Measurements from ENCODE around the gene OTUB1.

OTUB1 gene

GRCh38 chr11:64037027-64037634 lies 50.9 kb downstream of the OTUB1 start:
- no peak for DNase-seq (ENCODE audit: low spot score)
- no peak overlapping the region for H3K27ac ChIP-seq (replicated peaks; ENCODE audit: low read length)

DNA sequence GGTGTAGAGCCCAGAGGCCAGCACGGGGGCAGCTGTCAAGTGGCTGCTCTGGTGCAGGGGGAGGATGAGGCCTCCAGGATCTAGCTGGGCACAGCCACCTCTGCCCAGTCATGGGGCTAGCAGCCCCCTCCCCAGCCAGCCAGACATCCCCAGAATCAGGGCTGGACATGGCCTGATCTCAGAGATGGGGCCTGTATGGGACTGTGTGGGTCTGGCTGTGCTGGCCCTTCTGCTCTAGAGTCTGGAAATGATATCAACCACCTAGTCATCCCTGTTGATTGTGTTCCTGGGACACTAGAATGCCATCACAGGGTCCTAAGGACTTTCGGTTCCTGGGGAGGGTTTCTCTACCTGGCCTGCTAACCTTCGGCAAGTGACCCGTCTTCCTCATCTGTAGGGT lies 52.3 kb downstream of the OTUB1 start:
- no peak overlapping the region for H2AFZ ChIP-seq (ENCODE audit: low read length)
- H3K18ac ChIP-seq (ENCODE audit: low read length), result peak overlapping the region; percentile 35
- no peaks in the 10 kb centered on the region for H3K36me3 ChIP-seq (replicated peaks in 1 of 2; ENCODE audit: control insufficient read depth in 2 of 2, insufficient read depth in 2 of 2, low read length in 2 of 2)
- no peak overlapping the region for H2BK120ac ChIP-seq (ENCODE audit: low read depth, low read length)
- no peak overlapping the region for H3K4me3 ChIP-seq (ENCODE audit: low read length in 2 of 2)
- no peak overlapping the region for H3K27ac ChIP-seq (replicated peaks; ENCODE audit: low read length)
- peaks cover 11 to 49% (median 36%) of the 10 kb centered on the region in 3 experiments for H3K27me3 ChIP-seq (ENCODE audit: control insufficient read depth in 3 of 3, insufficient read depth in 3 of 3, low read depth in 1 of 3, low read length in 3 of 3)
- peaks cover 32 to 40% of the 10 kb centered on the region in 2 donors for H3K4me1 ChIP-seq (ENCODE audit: control insufficient read depth in 2 of 2, insufficient read depth in 1 of 2, low read depth in 1 of 2, low read length in 2 of 2)
- no peak overlapping the region for H3K4ac ChIP-seq (ENCODE audit: low read length)
- no peak overlapping the region for H2BK15ac ChIP-seq (ENCODE audit: low read length)
- no peak for DNase-seq (ENCODE audit: low spot score)
- no CpG with 5 or more reads among the region's 4 CpGs for WGBS, 2 donors (ENCODE audit: extremely low coverage in 2 of 2, insufficient read length in 2 of 2, insufficient replicate concordance in 1 of 2)
- no peaks in the 10 kb centered on the region for H3K9me3 ChIP-seq (replicated peaks in 1 of 2; ENCODE audit: control insufficient read depth in 2 of 2, insufficient read depth in 1 of 2, low read depth in 1 of 2, low read length in 2 of 2)
- H3K14ac ChIP-seq (ENCODE audit: low read length), result no peak overlapping the region
- H2BK12ac ChIP-seq (ENCODE audit: low read length), result peak overlapping the region; percentile 1
- H3K79me1 ChIP-seq (ENCODE audit: low read depth, low read length), result no peaks in the 10 kb centered on the region
- no peak overlapping the region for H3K4me2 ChIP-seq (ENCODE audit: insufficient read depth, low read length, poor library complexity, severe bottlenecking)
- H3K9ac ChIP-seq (ENCODE audit: low read depth, low read length, poor library complexity), result no peak overlapping the region
- H2AK5ac ChIP-seq (ENCODE audit: low read depth, low read length), result peak overlapping the region; percentile 91
- H3K23ac ChIP-seq (ENCODE audit: low read depth, low read length, poor library complexity), result no peak overlapping the region
- no peak overlapping the region for H4K91ac ChIP-seq (ENCODE audit: low read depth, low read length, poor library complexity)
- H4K8ac ChIP-seq (ENCODE audit: low read depth, low read length), result no peak overlapping the region
- no peak overlapping the region for H2BK5ac ChIP-seq (ENCODE audit: low read length)

More at GRCh38 chr11:64037027-64037634, 50.9 kb downstream of the OTUB1 start:
- Histone ChIP-seq H3K36me3 (replicated peaks in 1 of 2; ENCODE audit: control insufficient read depth in 2 of 2, insufficient read depth in 2 of 2, low read length in 2 of 2) (no peaks in the 10 kb centered on the region), H2BK120ac (ENCODE audit: low read depth, low read length) (peak overlapping the region; percentile 61), H2BK12ac (ENCODE audit: low read length) (peak overlapping the region; percentile 88), H3K9me3 (replicated peaks in 1 of 2; ENCODE audit: control insufficient read depth in 2 of 2, insufficient read depth in 1 of 2, low read depth in 1 of 2, low read length in 2 of 2) (no peaks in the 10 kb centered on the region), H4K91ac (ENCODE audit: low read depth, low read length, poor library complexity) (no peak overlapping the region), H2BK5ac (ENCODE audit: low read length) (peak overlapping the region; percentile 75), H3K4me2 (ENCODE audit: insufficient read depth, low read length, poor library complexity, severe bottlenecking) (peak overlapping the region; percentile 99), H3K4me3 (ENCODE audit: low read length in 2 of 2) (peak overlapping the region; percentile 49 to 75), H2AFZ (ENCODE audit: low read length) (peak overlapping the region; percentile 88), H3K4me1 (ENCODE audit: control insufficient read depth in 2 of 2, insufficient read depth in 1 of 2, low read depth in 1 of 2, low read length in 2 of 2) (peaks cover 21 to 38% of the 10 kb centered on the region in 2 donors), H3K79me1 (ENCODE audit: low read depth, low read length) (no peaks in the 10 kb centered on the region), H3K9ac (ENCODE audit: low read depth, low read length, poor library complexity) (peak overlapping the region; percentile 30), H3K23ac (ENCODE audit: low read depth, low read length, poor library complexity) (peak overlapping the region; percentile 85), H2AK5ac (ENCODE audit: low read depth, low read length) (peak overlapping the region; percentile 96), H3K4ac (ENCODE audit: low read length) (no peak overlapping the region), H3K27me3 (ENCODE audit: control insufficient read depth in 3 of 3, insufficient read depth in 3 of 3, low read depth in 1 of 3, low read length in 3 of 3) (peaks cover 11 to 58% (median 36%) of the 10 kb centered on the region in 3 experiments), H4K8ac (ENCODE audit: low read depth, low read length) (no peak overlapping the region), H2BK15ac (ENCODE audit: low read length) (peak overlapping the region; percentile 85), H3K14ac (ENCODE audit: low read length) (peak overlapping the region; percentile 47), H3K18ac (ENCODE audit: low read length) (peak overlapping the region; percentile 90)
- WGBS, 2 donors (ENCODE audit: extremely low coverage in 2 of 2, insufficient read length in 2 of 2, insufficient replicate concordance in 1 of 2), result no CpG with 5 or more reads among the region's 23 CpGs

- Histone ChIP-seq H3K4me3 (ENCODE audit: low read length in 2 of 2) (no peak overlapping the region), H3K9ac (ENCODE audit: low read depth, low read length, poor library complexity) (no peak overlapping the region), H3K4me2 (ENCODE audit: insufficient read depth, low read length, poor library complexity, severe bottlenecking) (no peak overlapping the region), H2BK120ac (ENCODE audit: low read depth, low read length) (no peak overlapping the region), H2AFZ (ENCODE audit: low read length) (no peak overlapping the region), H3K27ac (replicated peaks; ENCODE audit: low read length) (no peak overlapping the region), H3K27me3 (ENCODE audit: control insufficient read depth in 3 of 3, insufficient read depth in 3 of 3, low read depth in 1 of 3, low read length in 3 of 3) (peaks cover 11 to 45% (median 36%) of the 10 kb centered on the region in 3 experiments), H2AK5ac (ENCODE audit: low read depth, low read length) (peak overlapping the region; percentile 91), H3K18ac (ENCODE audit: low read length) (peak overlapping the region; percentile 82), H3K14ac (ENCODE audit: low read length) (no peak overlapping the region), H2BK12ac (ENCODE audit: low read length) (peak overlapping the region; percentile 14), H3K4ac (ENCODE audit: low read length) (peak overlapping the region; percentile 41), H3K36me3 (replicated peaks in 1 of 2; ENCODE audit: control insufficient read depth in 2 of 2, insufficient read depth in 2 of 2, low read length in 2 of 2) (no peaks in the 10 kb centered on the region), H3K79me1 (ENCODE audit: low read depth, low read length) (no peaks in the 10 kb centered on the region), H2BK15ac (ENCODE audit: low read length) (peak overlapping the region; percentile 54), H3K4me1 (ENCODE audit: control insufficient read depth in 2 of 2, insufficient read depth in 1 of 2, low read depth in 1 of 2, low read length in 2 of 2) (peaks cover 32 to 39% of the 10 kb centered on the region in 2 donors), H3K23ac (ENCODE audit: low read depth, low read length, poor library complexity) (no peak overlapping the region), H4K8ac (ENCODE audit: low read depth, low read length) (no peak overlapping the region), H4K91ac (ENCODE audit: low read depth, low read length, poor library complexity) (no peak overlapping the region), H2BK5ac (ENCODE audit: low read length) (no peak overlapping the region), H3K9me3 (replicated peaks in 1 of 2; ENCODE audit: control insufficient read depth in 2 of 2, insufficient read depth in 1 of 2, low read depth in 1 of 2, low read length in 2 of 2) (no peaks in the 10 kb centered on the region)
- DNase-seq (ENCODE audit: low spot score), result no peak
- no CpG with 5 or more reads among the region's 16 CpGs for WGBS, 2 donors (ENCODE audit: extremely low coverage in 2 of 2, insufficient read length in 2 of 2, insufficient replicate concordance in 1 of 2)
These were observed 52.9 kb downstream of the OTUB1 start for GRCh38 chr11:64039012-64039665.

DNA sequence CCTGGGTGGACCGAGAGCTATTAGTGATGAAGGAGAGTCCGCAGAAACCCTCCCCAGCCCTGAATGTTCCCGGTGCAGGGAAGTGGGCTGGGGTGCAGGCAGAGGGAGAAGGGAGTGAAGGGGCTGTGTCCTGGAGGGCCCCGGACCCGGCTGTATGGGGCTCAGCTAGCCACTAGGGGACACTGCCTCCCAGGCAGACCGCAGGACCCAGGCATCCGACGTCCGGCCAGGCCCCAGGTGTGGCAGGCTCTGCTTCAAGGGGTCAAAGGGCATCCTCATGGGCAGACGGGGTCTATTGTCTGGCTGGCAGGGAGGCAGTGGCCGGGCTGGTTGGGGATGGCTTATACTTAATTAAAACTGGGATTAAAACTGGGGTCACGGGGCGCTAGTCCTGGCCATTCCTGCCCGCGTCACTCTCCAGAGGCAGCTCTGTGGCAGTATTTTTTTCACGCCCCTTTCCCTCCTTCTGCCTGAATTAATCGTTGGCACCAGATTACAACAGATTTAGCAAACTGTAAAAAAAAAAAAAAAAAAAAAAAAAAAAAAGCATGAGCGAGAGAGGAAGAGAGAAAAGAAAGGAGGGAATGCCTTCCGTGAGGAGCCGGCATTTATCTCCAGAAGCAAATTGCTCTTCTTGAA lies 54.6 kb downstream of the OTUB1 start:
- Histone ChIP-seq H2BK120ac (ENCODE audit: low read depth, low read length) (peak overlapping the region; percentile 47), H3K36me3 (replicated peaks in 1 of 2; ENCODE audit: control insufficient read depth in 2 of 2, insufficient read depth in 2 of 2, low read length in 2 of 2) (no peaks in the 10 kb centered on the region), H3K4me3 (ENCODE audit: low read length in 2 of 2) (no peak overlapping the region), H3K9ac (ENCODE audit: low read depth, low read length, poor library complexity) (no peak overlapping the region), H3K9me3 (replicated peaks in 1 of 2; ENCODE audit: control insufficient read depth in 2 of 2, insufficient read depth in 1 of 2, low read depth in 1 of 2, low read length in 2 of 2) (no peaks in the 10 kb centered on the region), H3K14ac (ENCODE audit: low read length) (no peak overlapping the region), H3K23ac (ENCODE audit: low read depth, low read length, poor library complexity) (no peak overlapping the region), H3K79me1 (ENCODE audit: low read depth, low read length) (no peaks in the 10 kb centered on the region), H2BK15ac (ENCODE audit: low read length) (no peak overlapping the region), H3K4ac (ENCODE audit: low read length) (no peak overlapping the region), H4K91ac (ENCODE audit: low read depth, low read length, poor library complexity) (no peak overlapping the region), H2AFZ (ENCODE audit: low read length) (no peak overlapping the region), H3K4me1 (ENCODE audit: control insufficient read depth in 2 of 2, insufficient read depth in 1 of 2, low read depth in 1 of 2, low read length in 2 of 2) (peaks cover 27 to 30% of the 10 kb centered on the region in 2 donors), H3K4me2 (ENCODE audit: insufficient read depth, low read length, poor library complexity, severe bottlenecking) (no peak overlapping the region), H2BK5ac (ENCODE audit: low read length) (no peak overlapping the region), H2AK5ac (ENCODE audit: low read depth, low read length) (no peak overlapping the region), H3K27me3 (ENCODE audit: control insufficient read depth in 3 of 3, insufficient read depth in 3 of 3, low read depth in 1 of 3, low read length in 3 of 3) (peaks cover 11 to 34% (median 28%) of the 10 kb centered on the region in 3 experiments), H3K27ac (replicated peaks; ENCODE audit: low read length) (no peak overlapping the region), H2BK12ac (ENCODE audit: low read length) (no peak overlapping the region), H4K8ac (ENCODE audit: low read depth, low read length) (no peak overlapping the region), H3K18ac (ENCODE audit: low read length) (peak overlapping the region; percentile 86)
- no peak for DNase-seq (ENCODE audit: low spot score)
- no CpG with 5 or more reads among the region's 20 CpGs for WGBS, 2 donors (ENCODE audit: extremely low coverage in 2 of 2, insufficient read length in 2 of 2, insufficient replicate concordance in 1 of 2)
